WTC11 (cell line): ENCODE data around the gene PAPSS1.

ENCODE experiments used
- CREB1 ChIP-seq: sonication (generic); formaldehyde crosslinking; IDR thresholded peaks from 2 replicates; pipeline ENCODE4 v1.8.0; 2023; ENCODE audit warnings: mild to moderate bottlenecking, missing genetic modification reagents
- GTF2I ChIP-seq: fragments of 250-450 bp; sonication (Bioruptor Pico); conservative IDR thresholded peaks from 2 replicates; pipeline ENCODE4 v1.4.0; 2021; ENCODE audit warnings: mild to moderate bottlenecking
- NR1H2 ChIP-seq: sonication (generic); formaldehyde crosslinking; IDR thresholded peaks from 2 replicates; pipeline ENCODE4 v1.9.0; 2021; ENCODE audit warnings: mild to moderate bottlenecking, moderate library complexity, missing genetic modification reagents
- TF ChIP-seq, protein P1 (sequence below): sonication (generic); formaldehyde crosslinking; conservative IDR thresholded peaks from 2 replicates; pipeline ENCODE4 v1.8.1; 2023; ENCODE audit warnings: mild to moderate bottlenecking, low read depth, missing genetic modification reagents, moderate library complexity
- TF ChIP-seq, protein P2 (sequence below): fragments of 200-600 bp; IDR thresholded peaks from 2 replicates; pipeline ENCODE4 v1.8.0; 2022; ENCODE audit warnings: antibody characterized with exemption
- TF ChIP-seq, protein P3 (sequence below): fragments of 250-450 bp; sonication (Bioruptor Pico); IDR thresholded peaks from 2 replicates; pipeline ENCODE4 v1.9.0; 2021; ENCODE audit warnings: mild to moderate bottlenecking

DNA sequence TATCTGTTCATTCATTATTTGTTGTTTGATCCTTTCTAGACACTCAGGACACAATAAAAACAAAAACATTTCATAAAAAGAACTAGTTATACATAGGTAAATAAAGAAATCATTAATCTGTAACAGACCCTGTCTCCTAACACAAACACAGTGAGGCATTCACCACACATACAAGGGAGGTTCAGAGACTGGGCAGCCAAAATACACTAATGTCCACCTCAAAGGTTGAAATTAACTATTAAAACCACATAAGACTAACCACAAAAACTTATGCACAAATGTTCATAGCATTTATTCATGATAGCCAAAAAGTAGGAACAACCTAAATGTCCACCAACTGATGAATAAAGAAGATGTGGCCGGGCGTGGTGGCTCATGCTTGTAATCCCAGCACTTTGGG, 7.8 kb downstream of the PAPSS1 start:
- TF ChIP-seq CREB1 (CRISPR knock-in tag) (no peak), NR1H2 (CRISPR knock-in tag) (no peak), GTF2I (CRISPR knock-in tag) (no peak)
- TF ChIP-seq, protein P1, sequence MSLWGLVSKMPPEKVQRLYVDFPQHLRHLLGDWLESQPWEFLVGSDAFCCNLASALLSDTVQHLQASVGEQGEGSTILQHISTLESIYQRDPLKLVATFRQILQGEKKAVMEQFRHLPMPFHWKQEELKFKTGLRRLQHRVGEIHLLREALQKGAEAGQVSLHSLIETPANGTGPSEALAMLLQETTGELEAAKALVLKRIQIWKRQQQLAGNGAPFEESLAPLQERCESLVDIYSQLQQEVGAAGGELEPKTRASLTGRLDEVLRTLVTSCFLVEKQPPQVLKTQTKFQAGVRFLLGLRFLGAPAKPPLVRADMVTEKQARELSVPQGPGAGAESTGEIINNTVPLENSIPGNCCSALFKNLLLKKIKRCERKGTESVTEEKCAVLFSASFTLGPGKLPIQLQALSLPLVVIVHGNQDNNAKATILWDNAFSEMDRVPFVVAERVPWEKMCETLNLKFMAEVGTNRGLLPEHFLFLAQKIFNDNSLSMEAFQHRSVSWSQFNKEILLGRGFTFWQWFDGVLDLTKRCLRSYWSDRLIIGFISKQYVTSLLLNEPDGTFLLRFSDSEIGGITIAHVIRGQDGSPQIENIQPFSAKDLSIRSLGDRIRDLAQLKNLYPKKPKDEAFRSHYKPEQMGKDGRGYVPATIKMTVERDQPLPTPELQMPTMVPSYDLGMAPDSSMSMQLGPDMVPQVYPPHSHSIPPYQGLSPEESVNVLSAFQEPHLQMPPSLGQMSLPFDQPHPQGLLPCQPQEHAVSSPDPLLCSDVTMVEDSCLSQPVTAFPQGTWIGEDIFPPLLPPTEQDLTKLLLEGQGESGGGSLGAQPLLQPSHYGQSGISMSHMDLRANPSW (CRISPR knock-in tag) = no peak
- TF ChIP-seq, protein P2, sequence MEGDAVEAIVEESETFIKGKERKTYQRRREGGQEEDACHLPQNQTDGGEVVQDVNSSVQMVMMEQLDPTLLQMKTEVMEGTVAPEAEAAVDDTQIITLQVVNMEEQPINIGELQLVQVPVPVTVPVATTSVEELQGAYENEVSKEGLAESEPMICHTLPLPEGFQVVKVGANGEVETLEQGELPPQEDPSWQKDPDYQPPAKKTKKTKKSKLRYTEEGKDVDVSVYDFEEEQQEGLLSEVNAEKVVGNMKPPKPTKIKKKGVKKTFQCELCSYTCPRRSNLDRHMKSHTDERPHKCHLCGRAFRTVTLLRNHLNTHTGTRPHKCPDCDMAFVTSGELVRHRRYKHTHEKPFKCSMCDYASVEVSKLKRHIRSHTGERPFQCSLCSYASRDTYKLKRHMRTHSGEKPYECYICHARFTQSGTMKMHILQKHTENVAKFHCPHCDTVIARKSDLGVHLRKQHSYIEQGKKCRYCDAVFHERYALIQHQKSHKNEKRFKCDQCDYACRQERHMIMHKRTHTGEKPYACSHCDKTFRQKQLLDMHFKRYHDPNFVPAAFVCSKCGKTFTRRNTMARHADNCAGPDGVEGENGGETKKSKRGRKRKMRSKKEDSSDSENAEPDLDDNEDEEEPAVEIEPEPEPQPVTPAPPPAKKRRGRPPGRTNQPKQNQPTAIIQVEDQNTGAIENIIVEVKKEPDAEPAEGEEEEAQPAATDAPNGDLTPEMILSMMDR = no peak
- TF ChIP-seq, protein P3, sequence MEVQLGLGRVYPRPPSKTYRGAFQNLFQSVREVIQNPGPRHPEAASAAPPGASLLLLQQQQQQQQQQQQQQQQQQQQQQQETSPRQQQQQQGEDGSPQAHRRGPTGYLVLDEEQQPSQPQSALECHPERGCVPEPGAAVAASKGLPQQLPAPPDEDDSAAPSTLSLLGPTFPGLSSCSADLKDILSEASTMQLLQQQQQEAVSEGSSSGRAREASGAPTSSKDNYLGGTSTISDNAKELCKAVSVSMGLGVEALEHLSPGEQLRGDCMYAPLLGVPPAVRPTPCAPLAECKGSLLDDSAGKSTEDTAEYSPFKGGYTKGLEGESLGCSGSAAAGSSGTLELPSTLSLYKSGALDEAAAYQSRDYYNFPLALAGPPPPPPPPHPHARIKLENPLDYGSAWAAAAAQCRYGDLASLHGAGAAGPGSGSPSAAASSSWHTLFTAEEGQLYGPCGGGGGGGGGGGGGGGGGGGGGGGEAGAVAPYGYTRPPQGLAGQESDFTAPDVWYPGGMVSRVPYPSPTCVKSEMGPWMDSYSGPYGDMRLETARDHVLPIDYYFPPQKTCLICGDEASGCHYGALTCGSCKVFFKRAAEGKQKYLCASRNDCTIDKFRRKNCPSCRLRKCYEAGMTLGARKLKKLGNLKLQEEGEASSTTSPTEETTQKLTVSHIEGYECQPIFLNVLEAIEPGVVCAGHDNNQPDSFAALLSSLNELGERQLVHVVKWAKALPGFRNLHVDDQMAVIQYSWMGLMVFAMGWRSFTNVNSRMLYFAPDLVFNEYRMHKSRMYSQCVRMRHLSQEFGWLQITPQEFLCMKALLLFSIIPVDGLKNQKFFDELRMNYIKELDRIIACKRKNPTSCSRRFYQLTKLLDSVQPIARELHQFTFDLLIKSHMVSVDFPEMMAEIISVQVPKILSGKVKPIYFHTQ (CRISPR knock-in tag) = no peak
